M059J (cell line): ENCODE data around the gene PTK6. TPM values are rescaled to one million over a fixed set of nuclear protein-coding genes. Genes with fewer than 3 reads are reported as not detected.
A peak's percentile ranks its signal among the peaks of the same experiment; 100 is the strongest.
"Not testable (repeated sequence)": the region's sequence is repeated elsewhere in the genome, so short reads cannot be mapped to it uniquely, and the experiment has no call there.

Source experiments
- DNase-seq: peaks from one replicate; pipeline ENCODE4 v3.0.0-alpha.2; 2012; ENCODE audit warnings: low read depth
- total RNA-seq: library from RNA; depleted of rRNA; stranded (reverse); fragments of >200 nt; shearing (Covaris generic); gene quantifications from 2 replicates; pipeline ENCODE4 v1.2.3, GENCODE V29; 2014

The PTK6 gene
- total RNA-seq, 1 experiment from 2014 or later = not detected

GRCh38 chr20:63529861-63530787, 7.1 kb downstream of the PTK6 start:
- no peak for DNase-seq

DNA sequence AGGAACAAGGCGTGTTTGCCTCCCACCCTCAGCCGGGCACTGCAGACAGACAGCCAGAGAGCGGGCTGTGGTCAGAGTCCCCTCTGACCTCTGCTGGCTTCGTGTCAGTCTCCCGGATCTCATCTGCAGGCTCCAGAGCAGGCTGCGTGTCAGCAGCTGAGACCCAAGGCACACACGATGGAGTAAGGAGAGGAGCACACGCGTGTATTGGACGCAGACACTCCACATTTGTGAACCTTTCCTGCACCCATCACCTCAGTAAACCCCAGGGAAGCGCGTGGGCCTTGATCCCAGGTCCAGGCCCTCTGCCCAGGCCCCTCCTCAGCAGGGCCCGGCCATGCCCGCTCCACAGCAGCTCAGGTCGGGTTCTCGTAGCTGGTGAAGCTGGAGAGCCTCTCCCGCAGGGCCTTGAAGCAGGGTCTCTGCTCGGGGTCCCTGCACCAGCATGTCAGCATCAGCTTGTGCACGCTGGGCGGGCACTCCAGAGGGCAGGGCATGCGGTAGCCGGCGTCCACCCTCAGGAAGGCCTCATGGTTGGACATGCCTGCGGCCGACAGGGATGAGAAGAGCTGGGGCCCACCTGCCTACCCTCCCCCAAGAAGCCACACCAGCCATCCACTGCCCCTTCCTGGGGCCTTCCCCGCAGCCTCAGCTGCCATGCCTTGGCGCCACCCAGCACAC, 7.9 kb downstream of the PTK6 start:
- DNase-seq = no peak

GRCh38 chr20:63527184-63527583, 10.0 kb downstream of the PTK6 start:
- DNase-seq = no peak

DNA sequence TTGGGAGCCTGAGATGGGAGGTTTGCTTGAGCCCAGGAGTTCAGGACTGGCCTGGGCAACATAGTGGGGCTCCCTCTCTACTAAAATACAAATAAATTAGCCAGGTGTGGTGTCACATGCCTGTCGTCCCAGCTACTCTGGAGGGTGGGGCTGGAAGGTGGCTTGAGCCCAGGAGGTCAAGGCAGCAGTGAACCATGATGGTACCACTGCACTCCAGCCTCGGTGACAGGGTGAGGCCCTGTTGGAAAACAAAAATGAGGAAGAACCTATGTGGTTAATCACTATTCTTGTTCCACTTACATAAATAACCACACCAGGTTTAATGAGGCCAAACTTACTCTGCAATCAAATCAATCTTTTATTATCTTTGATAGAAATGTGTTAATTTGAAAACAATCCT, 11.2 kb downstream of the PTK6 start:
- DNase-seq = no peak

DNA sequence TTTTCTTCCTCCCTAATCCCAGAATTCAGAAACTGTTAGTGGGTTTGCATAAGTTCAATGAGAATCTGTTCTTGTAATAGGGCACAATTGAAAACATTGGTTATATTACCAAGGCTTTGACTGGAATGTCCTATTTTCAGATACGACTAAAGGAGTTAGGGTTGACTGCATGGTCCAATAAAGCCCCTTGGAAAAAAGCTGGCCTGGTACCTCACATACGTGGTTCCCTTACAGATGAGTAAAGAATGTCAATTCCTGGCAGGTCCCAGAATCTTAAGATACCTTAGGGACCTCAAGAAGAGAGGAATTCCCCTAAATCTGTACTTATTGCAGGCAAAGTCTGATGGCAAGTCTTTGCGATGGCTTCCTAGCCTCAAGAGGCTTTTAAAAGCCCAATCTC, 12.0 kb downstream of the PTK6 start:
- no peak for DNase-seq

GRCh38 chr20:63522981-63523611, 14.1 kb downstream of the PTK6 start:
- DNase-seq = no peak

- DNase-seq = no peak
Measured at GRCh38 chr20:63522091-63522868, 14.9 kb downstream of the PTK6 start.

- DNase-seq = no peak
Measured at GRCh38 chr20:63521602-63522001, 15.6 kb downstream of the PTK6 start.

- DNase-seq = peak; percentile 74
Measured at GRCh38 chr20:63520934-63521601, 16.1 kb downstream of the PTK6 start.

DNA sequence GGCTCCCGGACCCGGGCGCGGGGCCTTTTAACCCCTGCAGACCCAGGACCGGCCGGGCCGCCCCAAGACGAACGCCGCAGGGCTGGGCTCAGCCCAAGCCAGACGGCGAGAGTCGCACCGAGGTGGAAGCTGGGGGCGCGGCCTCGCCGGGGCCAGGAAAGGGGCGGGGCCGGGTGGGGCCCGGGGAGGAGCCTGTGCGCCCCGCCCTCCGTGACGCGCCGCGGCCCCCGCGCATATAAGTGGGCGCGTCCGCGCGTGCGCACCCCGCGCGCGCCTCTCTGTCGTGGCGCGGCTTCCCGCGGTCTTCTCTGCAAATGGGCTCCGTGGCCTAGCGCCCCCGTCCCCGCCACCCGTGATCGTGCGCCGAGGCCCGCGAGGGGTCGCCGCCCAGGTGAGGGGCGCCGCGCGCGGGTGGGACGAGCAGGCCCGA, 16.7 kb downstream of the PTK6 start, which contains the start of gene PPDPF:
PPDPF (plus strand) TSS at position 262 of the 430 bp plus-strand sequence. CDS start 544 bp downstream, outside the sequence.
- peak; percentile 74 for DNase-seq

GRCh38 chr20:63519668-63520503, 17.3 kb downstream of the PTK6 start:
- peak; percentile 63 for DNase-seq

GRCh38 chr20:63518946-63519667, 18.1 kb downstream of the PTK6 start:
- no peak for DNase-seq

DNA sequence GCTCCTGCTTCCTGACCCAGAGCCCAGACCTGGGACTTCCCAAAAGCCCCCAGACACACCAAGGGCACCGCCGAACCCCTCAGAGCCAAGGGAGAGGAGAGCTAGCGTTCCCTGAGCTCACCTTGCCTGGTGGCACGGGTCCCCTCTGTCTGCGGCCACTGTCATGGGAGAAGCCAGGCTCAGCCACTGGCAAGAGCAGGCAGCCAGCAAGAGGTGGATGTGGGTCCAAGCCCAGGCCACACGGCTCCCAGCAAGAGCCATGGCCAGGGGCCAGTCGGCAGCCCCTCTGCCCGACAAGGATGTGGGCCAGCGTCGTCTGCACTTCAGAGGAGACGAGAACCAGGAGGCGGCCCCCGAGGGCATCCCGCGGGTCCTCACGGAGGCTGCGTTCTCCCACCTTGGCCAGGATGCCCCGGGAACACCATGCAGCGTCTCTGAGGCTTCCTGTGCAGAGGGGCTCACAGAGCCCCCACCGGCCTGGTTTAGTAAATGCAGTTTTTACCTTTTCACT, 18.8 kb downstream of the PTK6 start:
- DNase-seq = no peak

GRCh38 chr20:63517376-63518309, 19.5 kb downstream of the PTK6 start:
- no peak for DNase-seq

DNA sequence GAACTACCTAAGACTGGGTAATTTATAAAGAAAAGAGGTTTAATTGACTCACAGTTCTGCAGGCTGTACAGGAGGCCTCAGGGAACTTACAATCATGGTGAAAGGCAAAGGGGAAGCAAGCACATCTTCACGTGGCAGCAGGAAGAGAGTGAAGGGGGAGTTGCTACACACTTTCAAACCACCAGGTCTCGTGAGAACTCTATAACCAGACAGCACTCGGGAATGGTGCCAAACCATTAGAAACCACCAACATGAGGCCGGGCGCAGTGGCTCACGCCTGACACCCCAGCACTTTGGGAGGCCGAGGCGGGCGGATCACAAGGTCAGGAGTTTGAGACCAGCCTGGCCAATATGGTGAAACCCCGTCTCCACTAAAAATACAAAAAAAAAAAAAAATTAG, 22.7 kb downstream of the PTK6 start:
- not testable (repeated sequence) for DNase-seq

DNA sequence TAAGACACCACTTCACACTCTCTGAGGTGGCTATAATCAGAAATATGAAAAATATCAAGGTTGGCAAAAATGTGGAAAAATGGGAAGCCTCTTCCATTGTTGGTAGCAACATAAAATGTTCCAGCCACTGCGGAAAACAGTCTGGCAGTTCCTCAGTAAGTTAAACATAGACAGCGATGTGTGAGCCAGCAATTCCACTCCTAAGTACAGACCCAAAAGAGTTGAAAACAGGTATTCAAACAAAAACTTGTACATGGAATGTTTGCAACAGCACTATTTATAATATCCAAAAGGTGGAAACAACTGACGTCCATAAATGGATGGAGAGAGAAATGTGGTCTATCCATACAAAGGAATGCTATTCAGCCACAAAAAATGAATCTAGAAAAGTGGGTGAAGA, 24.0 kb downstream of the PTK6 start:
- no peak for DNase-seq

DNA sequence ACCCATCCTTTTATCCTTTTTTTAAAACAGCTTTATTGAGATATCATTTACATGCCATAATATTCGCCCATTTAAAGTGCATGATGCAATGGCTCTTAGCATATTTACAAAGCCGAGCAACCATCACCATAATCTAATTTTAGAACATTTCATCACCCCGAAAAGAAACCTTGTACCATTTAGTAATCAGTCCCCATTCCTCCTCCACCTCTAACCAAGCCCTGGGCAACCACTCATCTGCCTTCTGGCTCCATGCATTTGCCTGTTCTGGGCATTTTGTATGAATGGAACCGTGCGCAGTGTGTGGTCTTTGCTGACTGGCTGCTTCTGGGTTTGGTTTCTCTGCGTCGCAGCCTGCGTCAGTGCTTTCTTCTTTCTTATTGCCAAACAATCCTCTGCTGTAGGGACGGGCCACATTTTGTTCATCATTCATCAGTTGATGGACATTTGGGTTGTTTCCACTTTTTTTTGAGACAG, 28.1 kb downstream of the PTK6 start:
- no peak for DNase-seq
